ENCODE measurements around the gene ARFIP2. TPM values are rescaled to one million over a fixed set of nuclear protein-coding genes. Genes with fewer than 3 reads are reported as not detected.

Gene ARFIP2
- total RNA-seq, 2 experiments from 2014 or later = 44.3 to 44.6 TPM

Other genes with a start within 250 kb of the ARFIP2 start
- gene FHIP1B, start 246.7 kb downstream of the ARFIP2 start, total RNA-seq = 10 to 100 TPM; 33.3 to 34.9 TPM
- gene CNGA4, start 242.2 kb downstream of the ARFIP2 start, total RNA-seq = under 1 TPM; 0.20 to 0.22 TPM
- gene CCKBR, start 221.5 kb downstream of the ARFIP2 start, total RNA-seq = not detected
- 1 to 10 TPM; 1.4 to 1.6 TPM for gene CAVIN3, start 160.8 kb downstream of the ARFIP2 start, total RNA-seq
- 10 to 100 TPM; 40.7 to 42.6 TPM for gene SMPD1, start 90.9 kb downstream of the ARFIP2 start, total RNA-seq
- gene APBB1, start 62.2 kb downstream of the ARFIP2 start, total RNA-seq = 10 to 100 TPM; 64.0 to 69.2 TPM
- 1 to 10 TPM in 1 of 2 experiments, under 1 TPM in 1; 0.58 to 1.3 TPM for gene HPX, start 40.3 kb downstream of the ARFIP2 start, total RNA-seq
- 10 to 100 TPM; 11.8 to 11.9 TPM for gene TRIM3, start 7.4 kb downstream of the ARFIP2 start, total RNA-seq
- gene TIMM10B, start 170 bp upstream of the ARFIP2 start, total RNA-seq = 10 to 100 TPM; 41.3 to 47.0 TPM
- 10 to 100 TPM; 32.3 to 35.5 TPM for gene DNHD1, start 15.9 kb upstream of the ARFIP2 start, total RNA-seq
- 10 to 100 TPM; 31.7 to 34.4 TPM for gene RRP8, start 122.3 kb upstream of the ARFIP2 start, total RNA-seq
- gene ILK, start 122.4 kb upstream of the ARFIP2 start, total RNA-seq = 100 to 1,000 TPM; 195 to 207 TPM
- gene TAF10, start 130.9 kb upstream of the ARFIP2 start, total RNA-seq = 100 to 1,000 TPM; 154 to 156 TPM
- gene TPP1, start 138.1 kb upstream of the ARFIP2 start, total RNA-seq = 100 to 1,000 TPM; 114 to 120 TPM
- 1 to 10 TPM; 2.1 to 2.5 TPM for gene DCHS1, start 174.5 kb upstream of the ARFIP2 start, total RNA-seq
- 10 to 100 TPM; 50.9 to 51.4 TPM for gene MRPL17, start 202.0 kb upstream of the ARFIP2 start, total RNA-seq